ENCODE results near the gene ZNF385B.

DNA sequence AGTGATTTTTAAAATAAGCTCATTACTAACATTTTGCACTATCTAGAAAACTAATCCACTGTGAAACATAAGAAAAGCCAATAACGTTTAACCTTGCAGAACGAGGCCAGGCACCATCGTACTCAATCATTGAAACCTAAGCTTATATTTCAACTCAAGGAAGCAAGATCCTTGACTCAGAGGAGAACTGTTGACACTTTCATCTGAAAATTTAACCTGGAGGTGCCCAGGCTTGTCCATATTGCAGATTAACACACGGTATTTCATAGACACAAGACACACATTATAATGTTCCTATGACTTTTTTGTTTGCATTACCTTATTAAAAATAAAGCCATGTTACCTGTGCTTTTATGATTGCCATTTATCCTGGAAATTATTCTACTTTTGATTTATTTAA is 89.6 kb downstream of the ZNF385B start:
- TF ChIP-seq IRF2 (CRISPR knock-in tag; IDR thresholded peaks at IDR 0.05; ENCODE audit: borderline replicate concordance, low read depth) (no peak), JUN (CRISPR knock-in tag; IDR thresholded peaks at IDR 0.05) (no peak), ZNF121 (CRISPR knock-in tag; IDR thresholded peaks at IDR 0.05) (no peak), NFATC4 (CRISPR knock-in tag; IDR thresholded peaks at IDR 0.05) (no peak), GABPB1 (CRISPR knock-in tag; IDR thresholded peaks at IDR 0.05) (no peak), ZNF232 (CRISPR knock-in tag; IDR thresholded peaks at IDR 0.05) (no peak), ZNF416 (CRISPR knock-in tag; IDR thresholded peaks at IDR 0.05) (no peak), FOXJ3 (CRISPR knock-in tag; IDR thresholded peaks at IDR 0.05; ENCODE audit: borderline replicate concordance) (no peak), ATF1 (CRISPR knock-in tag; IDR thresholded peaks at IDR 0.05) (no peak), OVOL2 (CRISPR knock-in tag; IDR thresholded peaks at IDR 0.05; ENCODE audit: borderline replicate concordance) (no peak)
- TF ChIP-seq, protein P1, sequence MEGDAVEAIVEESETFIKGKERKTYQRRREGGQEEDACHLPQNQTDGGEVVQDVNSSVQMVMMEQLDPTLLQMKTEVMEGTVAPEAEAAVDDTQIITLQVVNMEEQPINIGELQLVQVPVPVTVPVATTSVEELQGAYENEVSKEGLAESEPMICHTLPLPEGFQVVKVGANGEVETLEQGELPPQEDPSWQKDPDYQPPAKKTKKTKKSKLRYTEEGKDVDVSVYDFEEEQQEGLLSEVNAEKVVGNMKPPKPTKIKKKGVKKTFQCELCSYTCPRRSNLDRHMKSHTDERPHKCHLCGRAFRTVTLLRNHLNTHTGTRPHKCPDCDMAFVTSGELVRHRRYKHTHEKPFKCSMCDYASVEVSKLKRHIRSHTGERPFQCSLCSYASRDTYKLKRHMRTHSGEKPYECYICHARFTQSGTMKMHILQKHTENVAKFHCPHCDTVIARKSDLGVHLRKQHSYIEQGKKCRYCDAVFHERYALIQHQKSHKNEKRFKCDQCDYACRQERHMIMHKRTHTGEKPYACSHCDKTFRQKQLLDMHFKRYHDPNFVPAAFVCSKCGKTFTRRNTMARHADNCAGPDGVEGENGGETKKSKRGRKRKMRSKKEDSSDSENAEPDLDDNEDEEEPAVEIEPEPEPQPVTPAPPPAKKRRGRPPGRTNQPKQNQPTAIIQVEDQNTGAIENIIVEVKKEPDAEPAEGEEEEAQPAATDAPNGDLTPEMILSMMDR (IDR thresholded peaks at IDR 0.05): no peak
- TF ChIP-seq, protein P2, sequence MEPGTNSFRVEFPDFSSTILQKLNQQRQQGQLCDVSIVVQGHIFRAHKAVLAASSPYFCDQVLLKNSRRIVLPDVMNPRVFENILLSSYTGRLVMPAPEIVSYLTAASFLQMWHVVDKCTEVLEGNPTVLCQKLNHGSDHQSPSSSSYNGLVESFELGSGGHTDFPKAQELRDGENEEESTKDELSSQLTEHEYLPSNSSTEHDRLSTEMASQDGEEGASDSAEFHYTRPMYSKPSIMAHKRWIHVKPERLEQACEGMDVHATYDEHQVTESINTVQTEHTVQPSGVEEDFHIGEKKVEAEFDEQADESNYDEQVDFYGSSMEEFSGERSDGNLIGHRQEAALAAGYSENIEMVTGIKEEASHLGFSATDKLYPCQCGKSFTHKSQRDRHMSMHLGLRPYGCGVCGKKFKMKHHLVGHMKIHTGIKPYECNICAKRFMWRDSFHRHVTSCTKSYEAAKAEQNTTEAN (CRISPR knock-in tag; IDR thresholded peaks at IDR 0.05): no peak
